Epithelial cell of esophagus (primary cell): Measurements from ENCODE around the gene FCHO1.

Experiments used
- DNase-seq: peaks from one replicate; pipeline ENCODE4 v3.0.0; 2010; ENCODE audit warnings: low read depth
- H3K4me3 ChIP-seq: 2 replicates; pipeline ENCODE4 v1.5.1; 2011; ENCODE audit warnings: mild to moderate bottlenecking, low read length, control low read depth
- CTCF ChIP-seq: IDR thresholded peaks from 2 replicates; pipeline ENCODE4 v1.5.1; 2011; ENCODE audit warnings: low read depth, mild to moderate bottlenecking, low read length, control low read depth, inconsistent platforms; ENCODE audit not compliant: insufficient read depth; ENCODE audit errors: missing control alignments

The FCHO1 gene

GRCh38 chr19:17724655-17725054, 26.6 kb upstream of the FCHO1 start:
- H3K4me3 ChIP-seq = no peak overlapping the region
- DNase-seq = no peak
- no peak for TF ChIP-seq CTCF

- TF ChIP-seq CTCF = peak; percentile 24
- no peak overlapping the region for H3K4me3 ChIP-seq
- DNase-seq = no peak
These were observed 25.7 kb upstream of the FCHO1 start for GRCh38 chr19:17725422-17726078.

- no peak overlapping the region for H3K4me3 ChIP-seq
- TF ChIP-seq CTCF = no peak
These were observed 25.0 kb upstream of the FCHO1 start for GRCh38 chr19:17726136-17726741.

GRCh38 chr19:17726964-17727773, 24.1 kb upstream of the FCHO1 start:
- TF ChIP-seq CTCF = no peak
- DNase-seq = no peak
- H3K4me3 ChIP-seq = no peak overlapping the region

More at GRCh38 chr19:17726136-17726741, 25.0 kb upstream of the FCHO1 start:
- no peak for DNase-seq

- no peak for DNase-seq
- TF ChIP-seq CTCF = no peak
- H3K4me3 ChIP-seq = no peak overlapping the region
These were observed 23.4 kb upstream of the FCHO1 start for GRCh38 chr19:17727843-17728242.

- TF ChIP-seq CTCF = no peak
- no peak for DNase-seq
- no peak overlapping the region for H3K4me3 ChIP-seq
These were observed 18.1 kb upstream of the FCHO1 start for GRCh38 chr19:17733127-17733526.
